SK-N-SH (cell line): ENCODE results near the gene IL18RAP.

Experiments
- CTCF ChIP-seq: fragments of 200-600 bp; sonication (generic); IDR thresholded peaks from 2 replicates; pipeline ENCODE4 v1.6.1; 2017; ENCODE audit warnings: antibody characterized with exemption, mild to moderate bottlenecking, moderate library complexity
- EP300 ChIP-seq, 2 experiments: IDR thresholded peaks; 2 replicates each; pipeline versions ENCODE4 v1.4.0 to v1.6.1; 2012; ENCODE audit warnings: borderline replicate concordance in 1 of 2, low read depth in 1 of 2, low read length in 1 of 2
- EZH2phosphoT487 ChIP-seq: fragments of 200-600 bp; sonication (generic); IDR thresholded peaks from 2 replicates; pipeline ENCODE4 v1.6.1; 2017; ENCODE audit warnings: low read depth, mixed run types, mild to moderate bottlenecking, antibody characterized with exemption, moderate library complexity, borderline replicate concordance
- JUND ChIP-seq: IDR thresholded peaks from 2 replicates; pipeline ENCODE4 v1.4.0; 2012
- POLR2AphosphoS5 ChIP-seq: IDR thresholded peaks from 2 replicates; pipeline ENCODE4 v1.6.1; 2012; ENCODE audit warnings: low read depth, low read length
- RFX5 ChIP-seq: IDR thresholded peaks from 2 replicates; pipeline ENCODE4 v1.6.1; 2012; ENCODE audit warnings: mild to moderate bottlenecking, improper control_type of control experiment, low read length
- SMC3 ChIP-seq: IDR thresholded peaks from 2 replicates; pipeline ENCODE4 v1.6.1; 2012; ENCODE audit warnings: low read depth, low read length, improper control_type of control experiment
- TAF1 ChIP-seq: IDR thresholded peaks from 2 replicates; pipeline ENCODE4 v1.6.1; 2012; ENCODE audit warnings: low read depth, mild to moderate bottlenecking, low read length, moderate library complexity, borderline replicate concordance
- ZBTB33 ChIP-seq: IDR thresholded peaks from 2 replicates; pipeline ENCODE4 v1.4.0; 2012; ENCODE audit warnings: low read depth, borderline replicate concordance
- TF ChIP-seq, protein P1 (sequence below): fragments of 150-350 bp; IDR thresholded peaks from 2 replicates; pipeline ENCODE4 v1.6.1; 2017; ENCODE audit warnings: antibody characterized with exemption, low read length, low read depth, borderline replicate concordance
- TF ChIP-seq, protein P2 (sequence below): IDR thresholded peaks from 2 replicates; pipeline ENCODE4 v1.6.1; 2012; ENCODE audit warnings: mild to moderate bottlenecking, low read depth, low read length, moderate library complexity
- TF ChIP-seq, protein P3 (sequence below): IDR thresholded peaks from 2 replicates; pipeline ENCODE4; 2012
- TF ChIP-seq, protein P4 (sequence below): fragments of 150-350 bp; IDR thresholded peaks from 2 replicates; pipeline ENCODE4 v1.6.1; 2016; ENCODE audit warnings: mild to moderate bottlenecking, low read depth, low read length
- TF ChIP-seq, protein P5 (sequence below): IDR thresholded peaks from 2 replicates; pipeline ENCODE4 v1.4.0; 2012; ENCODE audit warnings: low read depth

DNA sequence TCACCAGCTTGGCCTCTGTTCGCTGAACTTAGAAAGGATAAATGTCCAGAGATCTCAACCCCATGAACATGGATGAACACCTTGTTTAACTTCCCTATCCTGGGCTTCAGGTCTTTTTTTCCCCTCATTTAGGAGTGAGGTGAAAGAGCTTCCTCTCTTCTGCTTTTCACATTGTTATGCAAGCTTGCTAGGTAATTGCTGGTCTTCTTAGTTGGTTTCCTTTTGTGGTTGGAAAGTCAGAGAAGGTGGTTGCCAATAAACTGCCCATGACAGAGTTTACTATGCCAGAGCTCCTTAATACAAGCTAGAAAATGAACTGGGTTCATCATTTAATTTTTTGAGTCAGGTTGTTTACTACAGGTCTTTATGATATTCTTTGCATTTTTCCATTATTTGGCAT is 66.7 kb downstream of the IL18RAP start:
- TF ChIP-seq CTCF (no peak), ZBTB33 (no peak), RFX5 (no peak), EZH2phosphoT487 (no peak), SMC3 (no peak), JUND (no peak), TAF1 (no peak), POLR2AphosphoS5 (no peak), EP300 (IDR thresholded peaks at IDR 0.05; ENCODE audit: borderline replicate concordance in 1 of 2, low read depth in 1 of 2, low read length in 1 of 2) (no peak)
- TF ChIP-seq, protein P1, sequence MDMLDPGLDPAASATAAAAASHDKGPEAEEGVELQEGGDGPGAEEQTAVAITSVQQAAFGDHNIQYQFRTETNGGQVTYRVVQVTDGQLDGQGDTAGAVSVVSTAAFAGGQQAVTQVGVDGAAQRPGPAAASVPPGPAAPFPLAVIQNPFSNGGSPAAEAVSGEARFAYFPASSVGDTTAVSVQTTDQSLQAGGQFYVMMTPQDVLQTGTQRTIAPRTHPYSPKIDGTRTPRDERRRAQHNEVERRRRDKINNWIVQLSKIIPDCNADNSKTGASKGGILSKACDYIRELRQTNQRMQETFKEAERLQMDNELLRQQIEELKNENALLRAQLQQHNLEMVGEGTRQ = no peak
- TF ChIP-seq, protein P2, sequence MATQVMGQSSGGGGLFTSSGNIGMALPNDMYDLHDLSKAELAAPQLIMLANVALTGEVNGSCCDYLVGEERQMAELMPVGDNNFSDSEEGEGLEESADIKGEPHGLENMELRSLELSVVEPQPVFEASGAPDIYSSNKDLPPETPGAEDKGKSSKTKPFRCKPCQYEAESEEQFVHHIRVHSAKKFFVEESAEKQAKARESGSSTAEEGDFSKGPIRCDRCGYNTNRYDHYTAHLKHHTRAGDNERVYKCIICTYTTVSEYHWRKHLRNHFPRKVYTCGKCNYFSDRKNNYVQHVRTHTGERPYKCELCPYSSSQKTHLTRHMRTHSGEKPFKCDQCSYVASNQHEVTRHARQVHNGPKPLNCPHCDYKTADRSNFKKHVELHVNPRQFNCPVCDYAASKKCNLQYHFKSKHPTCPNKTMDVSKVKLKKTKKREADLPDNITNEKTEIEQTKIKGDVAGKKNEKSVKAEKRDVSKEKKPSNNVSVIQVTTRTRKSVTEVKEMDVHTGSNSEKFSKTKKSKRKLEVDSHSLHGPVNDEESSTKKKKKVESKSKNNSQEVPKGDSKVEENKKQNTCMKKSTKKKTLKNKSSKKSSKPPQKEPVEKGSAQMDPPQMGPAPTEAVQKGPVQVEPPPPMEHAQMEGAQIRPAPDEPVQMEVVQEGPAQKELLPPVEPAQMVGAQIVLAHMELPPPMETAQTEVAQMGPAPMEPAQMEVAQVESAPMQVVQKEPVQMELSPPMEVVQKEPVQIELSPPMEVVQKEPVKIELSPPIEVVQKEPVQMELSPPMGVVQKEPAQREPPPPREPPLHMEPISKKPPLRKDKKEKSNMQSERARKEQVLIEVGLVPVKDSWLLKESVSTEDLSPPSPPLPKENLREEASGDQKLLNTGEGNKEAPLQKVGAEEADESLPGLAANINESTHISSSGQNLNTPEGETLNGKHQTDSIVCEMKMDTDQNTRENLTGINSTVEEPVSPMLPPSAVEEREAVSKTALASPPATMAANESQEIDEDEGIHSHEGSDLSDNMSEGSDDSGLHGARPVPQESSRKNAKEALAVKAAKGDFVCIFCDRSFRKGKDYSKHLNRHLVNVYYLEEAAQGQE = no peak
- TF ChIP-seq, protein P3, sequence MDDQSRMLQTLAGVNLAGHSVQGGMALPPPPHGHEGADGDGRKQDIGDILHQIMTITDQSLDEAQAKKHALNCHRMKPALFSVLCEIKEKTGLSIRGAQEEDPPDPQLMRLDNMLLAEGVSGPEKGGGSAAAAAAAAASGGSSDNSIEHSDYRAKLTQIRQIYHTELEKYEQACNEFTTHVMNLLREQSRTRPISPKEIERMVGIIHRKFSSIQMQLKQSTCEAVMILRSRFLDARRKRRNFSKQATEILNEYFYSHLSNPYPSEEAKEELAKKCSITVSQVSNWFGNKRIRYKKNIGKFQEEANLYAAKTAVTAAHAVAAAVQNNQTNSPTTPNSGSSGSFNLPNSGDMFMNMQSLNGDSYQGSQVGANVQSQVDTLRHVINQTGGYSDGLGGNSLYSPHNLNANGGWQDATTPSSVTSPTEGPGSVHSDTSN = no peak
- TF ChIP-seq, protein P4, sequence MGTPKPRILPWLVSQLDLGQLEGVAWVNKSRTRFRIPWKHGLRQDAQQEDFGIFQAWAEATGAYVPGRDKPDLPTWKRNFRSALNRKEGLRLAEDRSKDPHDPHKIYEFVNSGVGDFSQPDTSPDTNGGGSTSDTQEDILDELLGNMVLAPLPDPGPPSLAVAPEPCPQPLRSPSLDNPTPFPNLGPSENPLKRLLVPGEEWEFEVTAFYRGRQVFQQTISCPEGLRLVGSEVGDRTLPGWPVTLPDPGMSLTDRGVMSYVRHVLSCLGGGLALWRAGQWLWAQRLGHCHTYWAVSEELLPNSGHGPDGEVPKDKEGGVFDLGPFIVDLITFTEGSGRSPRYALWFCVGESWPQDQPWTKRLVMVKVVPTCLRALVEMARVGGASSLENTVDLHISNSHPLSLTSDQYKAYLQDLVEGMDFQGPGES = no peak
- TF ChIP-seq, protein P5, sequence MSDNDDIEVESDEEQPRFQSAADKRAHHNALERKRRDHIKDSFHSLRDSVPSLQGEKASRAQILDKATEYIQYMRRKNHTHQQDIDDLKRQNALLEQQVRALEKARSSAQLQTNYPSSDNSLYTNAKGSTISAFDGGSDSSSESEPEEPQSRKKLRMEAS = no peak
